ENCODE measurements around the gene ITM2C.

- TF ChIP-seq, protein P1, sequence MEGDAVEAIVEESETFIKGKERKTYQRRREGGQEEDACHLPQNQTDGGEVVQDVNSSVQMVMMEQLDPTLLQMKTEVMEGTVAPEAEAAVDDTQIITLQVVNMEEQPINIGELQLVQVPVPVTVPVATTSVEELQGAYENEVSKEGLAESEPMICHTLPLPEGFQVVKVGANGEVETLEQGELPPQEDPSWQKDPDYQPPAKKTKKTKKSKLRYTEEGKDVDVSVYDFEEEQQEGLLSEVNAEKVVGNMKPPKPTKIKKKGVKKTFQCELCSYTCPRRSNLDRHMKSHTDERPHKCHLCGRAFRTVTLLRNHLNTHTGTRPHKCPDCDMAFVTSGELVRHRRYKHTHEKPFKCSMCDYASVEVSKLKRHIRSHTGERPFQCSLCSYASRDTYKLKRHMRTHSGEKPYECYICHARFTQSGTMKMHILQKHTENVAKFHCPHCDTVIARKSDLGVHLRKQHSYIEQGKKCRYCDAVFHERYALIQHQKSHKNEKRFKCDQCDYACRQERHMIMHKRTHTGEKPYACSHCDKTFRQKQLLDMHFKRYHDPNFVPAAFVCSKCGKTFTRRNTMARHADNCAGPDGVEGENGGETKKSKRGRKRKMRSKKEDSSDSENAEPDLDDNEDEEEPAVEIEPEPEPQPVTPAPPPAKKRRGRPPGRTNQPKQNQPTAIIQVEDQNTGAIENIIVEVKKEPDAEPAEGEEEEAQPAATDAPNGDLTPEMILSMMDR (IDR thresholded peaks at IDR 0.05), result no peak
- no peak for TF ChIP-seq POLR2A (IDR thresholded peaks at IDR 0.05)
Measured at GRCh38 chr2:230887342-230887741, 22.6 kb downstream of the ITM2C start.

All from uterus (tissue), 2 donors.